Heart left ventricle (tissue), 16 donors: ENCODE measurements around the gene MAN2A1. TPM values are rescaled to one million over a fixed set of nuclear protein-coding genes. Genes with fewer than 3 reads are reported as not detected.

Source experiments
- ATAC-seq, 4 donors: fragments of 200-7000 bp; cut with Tn5 transposase; one replicate each; pipeline ENCODE4 v1.9.1; 2020 to 2022; ENCODE audit warnings: moderate library complexity in 4 of 4, mild to moderate bottlenecking in 3 of 4, moderate number of reproducible peaks in 1 of 4
- DNase-seq, 5 donors: peaks; one replicate each; pipeline ENCODE4 v3.0.0-alpha.2; 2020
- H3K27ac ChIP-seq, 12 donors: fragments of 200-600 bp; sonication (generic) in 4 of 12; one replicate each; pipeline versions ENCODE4 v1.5.0 to v1.8.0; 2016 to 2022; ENCODE audit warnings: mild to moderate bottlenecking in 2 of 12
- H3K27me3 ChIP-seq, 9 donors: fragments of 200-600 bp; sonication (generic) in 2 of 9; one replicate each; pipeline versions ENCODE4 v1.5.1 to v1.8.0; 2016 to 2022; ENCODE audit warnings: mild to moderate bottlenecking in 3 of 9
- H3K36me3 ChIP-seq, 9 donors: fragments of 200-600 bp; sonication (generic) in 2 of 9; one replicate each; pipeline versions ENCODE4 v1.5.0 to v1.8.0; 2018 to 2022; ENCODE audit warnings: mild to moderate bottlenecking in 2 of 9
- H3K4me1 ChIP-seq, 12 donors: fragments of 200-600 bp; sonication (generic) in 4 of 12; one replicate each; pipeline versions ENCODE4 v1.5.0 to v1.8.0; 2016 to 2022; ENCODE audit warnings: mild to moderate bottlenecking in 3 of 12
- H3K4me3 ChIP-seq, 12 donors: fragments of 200-600 bp; sonication (generic) in 4 of 12; one replicate each; pipeline versions ENCODE4 v1.5.0 to v1.8.0; 2017 to 2022; ENCODE audit warnings: mild to moderate bottlenecking in 9 of 12, moderate library complexity in 4 of 12
- H3K9me3 ChIP-seq, 12 donors: fragments of 200-600 bp; sonication (generic) in 4 of 12; one replicate each; pipeline versions ENCODE4 v1.5.0 to v1.8.0; 2016 to 2022; ENCODE audit warnings: mild to moderate bottlenecking in 1 of 12
- CTCF ChIP-seq, 12 donors: fragments of 200-600 bp; sonication (generic) in 4 of 12; IDR thresholded peaks; one replicate each; pipeline versions ENCODE4 v1.5.0 to v1.8.0; 2018 to 2022; ENCODE audit warnings: antibody characterized with exemption in 12 of 12, mild to moderate bottlenecking in 5 of 12
- POLR2A ChIP-seq, 2 donors: fragments of 450-650 bp; IDR thresholded peaks; one replicate each; pipeline ENCODE4 v1.6.1; 2017; ENCODE audit warnings: antibody characterized with exemption in 2 of 2, mild to moderate bottlenecking in 2 of 2, moderate library complexity in 2 of 2
- WGBS, 4 donors: extraction: QIAGEN DNeasy Blood & Tissue Kit in 2 of 4; methylation state at CpG; one replicate each; pipeline versions ENCODE4 v1.1.5 to v1.1.7; 2013 to 2018; 5-methylcytosine and 5-hydroxymethylcytosine counted together
- intact Hi-C, 10 donors: fragments of 100-400 bp; cut with DNase I; formaldehyde crosslinking; loops; one replicate each; pipeline versions ENCODE4 v1.11.1 to v1.14.2; 2022
- polyA plus RNA-seq, 2 donors: library from polyadenylated mRNA; stranded (reverse); fragments of 200-250 nt; gene quantifications; one replicate each; pipeline ENCODE4 v1.2.3, GENCODE V29; 2013
- total RNA-seq, 9 donors: library from RNA; depleted of rRNA in 2 of 9; stranded (reverse); fragments of >200 nt in 2 of 9; fragmentation: NEBNext Ultra II Directional in 3 of 9; extraction: Animal tissue kit (Norgen Biotek cat#: 25700) in 3 of 9; gene quantifications; one replicate each; pipeline versions ENCODE4 v1.1.0 to v1.2.4, GENCODE V29; 2016 to 2023
- donor health status: ischemic (EF 13 %, LVEDD 7.1; RV severe dilation, severe dysfunction).
- donor health status: healthy with polysubstance abuse.
- donor health status: DM: no; HTN: yes; CAD: no.
- donor health status: DM: no; HTN: no; CAD: no.
- donor health status: ischemic (EF 25% LVEDD 6.9; RV normal size, moderate dysfunction).
- donor health status: ischemic (EF 25% LVEDD 5.7; RV mildly dilated, moderate dysfunction).
- donor health status: healthy.
- donor health status: DM: yes; HTN: yes; CAD: no.
- donor health status: ischemic (EF 35%, LVEDD 5.7; RV mildly dilated, moderate dysfunction).
- donor health status: nonischemic (EF 11% LVEDD 7.7; RV severe dilation, severe dysfunction).
- donor health status: DM: yes; HTN: yes; CAD: no.
- donor health status: PGD.
- donor health status: ischemic (EF 29% LVEDD 5.4; RV normal size, mild dysfunction).
- donor health status: nonischemic (EF 23%, LVEDD 6.1; RV moderate dilation, normal function).

MAN2A1 gene
- total and polyA plus RNA-seq, 11 donors, result 2.0 to 22.9 (median 7.8) TPM

- no peaks in the 10 kb centered on the region for H3K9me3 ChIP-seq
- peaks cover 0 to 7% (median 0%) of the 10 kb centered on the region in 9 donors for H3K36me3 ChIP-seq
- peaks cover 0 to 46% (median 18%) of the 10 kb centered on the region in 12 donors for H3K4me1 ChIP-seq
- no peaks in the 10 kb centered on the region for H3K27me3 ChIP-seq
- peak in 2 of 4 donors; percentile 8 to 34 for ATAC-seq
- 53 to 65% (median 54%) methylated on average over 4 of the region's 4 CpGs for WGBS, 4 donors
- no peak overlapping the region for H3K4me3 ChIP-seq
- TF ChIP-seq CTCF (IDR thresholded peaks at IDR 0.05), result no peak
- intact Hi-C loops, result loop anchor here in 1 of 10 donors (10.0 kb wide), 1 partner anchor 45 kb away; no protein-coding TSS in a partner anchor
- DNase-seq, result peak in 1 of 5 donors; percentile 27
- H3K27ac ChIP-seq, result peak overlapping the region in 1 of 12 donors; percentile 6
Measured at GRCh38 chr5:109739741-109740728, 50.3 kb downstream of the MAN2A1 start.

- no peak overlapping the region for H3K27ac ChIP-seq
- H3K4me3 ChIP-seq, result no peak overlapping the region
- TF ChIP-seq CTCF (IDR thresholded peaks at IDR 0.05) (no peak), POLR2A (IDR thresholded peaks at IDR 0.05) (no peak)
- H3K36me3 ChIP-seq, result peaks cover 0 to 2% (median 0%) of the 10 kb centered on the region in 9 donors
- no peaks in the 10 kb centered on the region for H3K27me3 ChIP-seq
- H3K4me1 ChIP-seq, result peaks cover 0 to 46% (median 18%) of the 10 kb centered on the region in 12 donors
- 59 to 86% (median 83%) methylated on average over 1 of the region's 1 CpG for WGBS, 4 donors
- ATAC-seq (no peak), DNase-seq (no peak)
- H3K9me3 ChIP-seq, result no peaks in the 10 kb centered on the region
- intact Hi-C loops, result loop anchor here in 1 of 10 donors (10.0 kb wide), 1 partner anchor 46 kb away; no protein-coding TSS in a partner anchor
Measured at GRCh38 chr5:109740966-109741365, 51.2 kb downstream of the MAN2A1 start.

GRCh38 chr5:109741390-109741789, 51.7 kb downstream of the MAN2A1 start:
- H3K4me3 ChIP-seq, result no peak overlapping the region
- WGBS, 4 donors, result 74 to 94% (median 81%) methylated on average over 1 of the region's 1 CpG
- H3K9me3 ChIP-seq, result no peaks in the 10 kb centered on the region
- no peak for DNase-seq
- TF ChIP-seq CTCF (IDR thresholded peaks at IDR 0.05) (no peak), POLR2A (IDR thresholded peaks at IDR 0.05) (no peak)
- ATAC-seq, result no peak
- no peaks in the 10 kb centered on the region for H3K36me3 ChIP-seq
- peaks cover 0 to 46% (median 18%) of the 10 kb centered on the region in 12 donors for H3K4me1 ChIP-seq
- intact Hi-C loops, result loop anchor here in 1 of 10 donors (10.0 kb wide), 1 partner anchor 47 kb away; no protein-coding TSS in a partner anchor
- no peaks in the 10 kb centered on the region for H3K27me3 ChIP-seq
- H3K27ac ChIP-seq, result no peak overlapping the region

- 62 to 72% (median 70%) methylated on average over 5 of the region's 5 CpGs for WGBS, 4 donors
- Histone ChIP-seq H3K4me3 (peak overlapping the region in 2 of 12 donors; percentile 14 to 19), H3K27me3 (no peaks in the 10 kb centered on the region), H3K4me1 (peaks cover 0 to 46% (median 18%) of the 10 kb centered on the region in 12 donors), H3K36me3 (no peaks in the 10 kb centered on the region), H3K27ac (peak overlapping the region in 3 of 12 donors; percentile 15 to 76 (median 30)), H3K9me3 (no peaks in the 10 kb centered on the region)
- DNase-seq (no peak), ATAC-seq (peak in 1 of 4 donors; percentile 68)
- intact Hi-C loops, result loop anchor here in 1 of 10 donors (10.0 kb wide), 1 partner anchor 48 kb away; no protein-coding TSS in a partner anchor
- TF ChIP-seq CTCF (IDR thresholded peaks at IDR 0.05) (no peak), POLR2A (IDR thresholded peaks at IDR 0.05) (no peak)
Measured at GRCh38 chr5:109743041-109743531, 53.4 kb downstream of the MAN2A1 start.
